GM21515 (cell line): ENCODE results near the gene CHRNB2.
A peak's percentile ranks its signal among the peaks of the same experiment; 100 is the strongest.

ENCODE experiments used
- ATAC-seq: cut with Tn5 transposase; IDR thresholded peaks from one replicate; pipeline ENCODE4 v1.9.1; 2021; ENCODE audit not compliant: unreplicated experiment

Gene CHRNB2

GRCh38 chr1:154609398-154610380 is 42.1 kb downstream of the CHRNB2 start:
- no peak for ATAC-seq

DNA sequence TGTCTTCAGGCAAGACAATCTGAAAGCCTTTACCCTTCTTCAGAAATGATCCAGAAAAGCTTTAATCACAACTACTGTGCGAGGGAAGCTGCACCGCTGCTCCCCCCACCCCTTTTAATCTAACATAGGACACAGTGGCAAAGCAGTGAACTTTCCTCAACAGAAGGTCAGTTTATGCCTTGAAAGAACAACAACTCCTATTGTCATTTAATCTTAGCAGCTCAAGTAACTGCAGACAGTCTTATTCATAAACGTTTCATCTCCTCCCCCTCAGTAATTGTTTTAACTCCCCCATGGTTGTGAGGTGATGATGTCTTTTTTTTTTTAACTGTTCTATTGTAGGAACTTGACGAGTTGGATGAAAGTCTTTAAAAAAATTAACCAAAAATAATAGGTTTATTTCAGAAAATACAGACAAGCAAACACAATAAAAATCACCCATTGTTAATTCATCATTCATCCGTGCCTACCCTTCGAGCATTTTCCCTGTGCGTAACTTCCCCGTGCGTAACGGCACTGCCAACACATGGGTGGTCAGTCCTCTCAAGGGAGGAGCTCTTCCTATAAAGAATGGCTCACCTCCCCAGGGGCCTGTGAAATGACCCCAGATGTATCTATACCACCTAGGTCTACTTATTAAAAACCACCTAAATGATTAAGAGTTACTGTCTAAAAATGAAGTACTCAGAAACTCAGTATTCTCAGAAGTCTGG is 43.7 kb downstream of the CHRNB2 start:
- ATAC-seq = no peak

DNA sequence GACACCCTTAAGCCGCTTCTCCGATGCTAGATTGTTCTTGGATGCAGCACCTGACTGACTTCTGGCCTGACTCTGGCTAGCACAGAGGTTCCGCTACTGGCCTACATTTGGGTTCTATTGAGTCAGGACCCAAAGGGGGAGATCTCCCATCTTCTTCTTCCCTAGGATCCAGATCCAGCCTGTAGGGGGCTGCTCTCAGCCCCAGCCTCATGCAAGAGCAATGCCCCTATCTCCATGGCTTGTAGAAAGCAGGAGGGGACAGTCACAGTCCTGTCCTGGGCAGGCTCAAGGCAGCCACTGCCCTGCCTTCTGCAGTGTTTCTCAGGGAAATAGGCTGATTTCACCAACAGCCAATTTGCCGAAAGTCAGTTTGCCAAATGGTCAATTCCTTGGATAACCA is 46.7 kb downstream of the CHRNB2 start:
- no peak for ATAC-seq

GRCh38 chr1:154614901-154615300 is 47.3 kb downstream of the CHRNB2 start:
- ATAC-seq = no peak

- ATAC-seq = no peak
Measured at GRCh38 chr1:154615411-154615810, 47.8 kb downstream of the CHRNB2 start.

DNA sequence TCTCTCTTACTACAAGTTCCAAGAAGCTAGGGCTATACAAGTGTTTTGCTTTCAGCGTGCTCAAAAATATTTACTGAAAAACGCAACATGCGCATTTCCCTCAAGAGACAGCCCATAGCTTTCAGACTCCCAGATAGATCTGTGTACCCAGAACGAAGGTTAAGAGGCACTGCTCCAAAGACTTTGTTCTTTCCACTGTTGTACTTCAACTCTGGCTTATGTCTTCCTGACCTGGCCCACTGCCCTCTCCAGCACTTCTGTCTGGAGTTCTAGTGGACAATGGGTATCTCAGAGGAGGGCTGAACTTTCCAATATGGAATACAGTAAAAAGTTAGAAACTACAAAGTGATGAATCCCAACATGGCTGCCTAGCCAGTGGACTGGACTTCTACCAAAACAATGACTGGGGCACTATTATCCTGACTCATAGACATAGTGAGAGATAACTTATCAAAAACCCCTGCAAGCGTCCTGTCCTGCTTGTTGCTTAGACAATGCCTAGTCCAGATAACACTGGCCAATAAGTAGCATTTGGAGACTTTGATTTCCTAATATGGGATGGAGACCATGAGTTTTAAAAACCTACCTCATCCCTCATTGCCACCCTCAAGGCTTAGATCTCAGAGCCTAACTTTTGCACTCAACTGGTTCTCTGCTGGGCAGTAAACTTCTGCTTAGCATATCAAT is 49.2 kb downstream of the CHRNB2 start:
- ATAC-seq = no peak

DNA sequence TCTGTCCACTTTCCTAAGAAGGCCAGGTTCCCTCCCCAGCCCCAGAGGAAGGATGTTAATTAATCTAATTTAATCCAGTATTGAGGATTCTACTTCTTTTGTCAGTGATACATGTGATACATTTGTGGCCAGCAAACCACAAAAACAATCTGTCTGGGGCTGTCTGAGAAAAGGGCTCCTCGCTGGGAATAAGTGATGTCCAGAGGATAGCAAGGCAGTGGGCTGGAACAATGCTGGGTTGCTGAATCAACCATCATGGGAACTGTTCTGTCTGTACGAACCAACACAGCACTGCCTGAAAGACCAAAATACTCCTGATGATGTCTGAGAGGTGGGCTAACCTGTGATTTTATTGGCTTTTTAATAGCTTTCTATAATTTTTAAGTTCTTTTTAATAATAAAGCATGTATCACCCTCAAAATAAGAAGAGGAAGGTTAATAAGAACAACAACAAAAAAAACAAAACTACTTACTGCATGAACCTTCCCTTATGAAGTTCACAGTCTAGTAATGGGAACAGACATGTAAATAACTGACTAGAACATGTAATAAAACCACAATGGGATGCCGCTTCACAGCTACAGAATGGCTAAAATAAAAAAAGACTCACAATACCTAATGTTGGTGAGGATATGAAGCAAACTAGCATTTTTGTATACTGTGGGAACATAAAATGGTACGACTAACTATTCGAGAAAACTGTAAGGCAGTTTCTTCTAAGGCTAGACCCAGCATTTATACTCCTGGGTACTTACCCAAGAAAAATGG is 51.8 kb downstream of the CHRNB2 start:
- no peak for ATAC-seq

- no peak for ATAC-seq
Measured at GRCh38 chr1:154620751-154621150, 53.2 kb downstream of the CHRNB2 start.

DNA sequence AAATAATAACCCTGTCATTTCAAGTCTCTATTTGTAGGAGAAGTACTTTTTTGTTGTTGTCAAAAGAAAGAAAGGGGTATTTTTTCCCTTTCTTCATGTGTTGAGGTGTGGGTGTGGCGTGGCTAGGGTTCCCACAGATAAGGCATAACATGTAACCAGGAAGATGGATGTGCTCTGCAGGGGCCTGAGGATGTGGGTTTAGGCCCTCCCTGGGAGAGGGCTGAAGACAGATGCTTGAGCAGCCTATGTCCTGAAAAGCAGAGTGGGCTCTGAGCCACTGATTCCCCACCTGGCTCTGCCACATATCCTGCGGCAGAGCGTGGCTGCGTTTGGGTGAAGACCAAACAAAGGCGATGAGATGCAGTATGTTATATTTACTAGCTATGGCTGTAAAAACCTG is 54.3 kb downstream of the CHRNB2 start:
- ATAC-seq = no peak

DNA sequence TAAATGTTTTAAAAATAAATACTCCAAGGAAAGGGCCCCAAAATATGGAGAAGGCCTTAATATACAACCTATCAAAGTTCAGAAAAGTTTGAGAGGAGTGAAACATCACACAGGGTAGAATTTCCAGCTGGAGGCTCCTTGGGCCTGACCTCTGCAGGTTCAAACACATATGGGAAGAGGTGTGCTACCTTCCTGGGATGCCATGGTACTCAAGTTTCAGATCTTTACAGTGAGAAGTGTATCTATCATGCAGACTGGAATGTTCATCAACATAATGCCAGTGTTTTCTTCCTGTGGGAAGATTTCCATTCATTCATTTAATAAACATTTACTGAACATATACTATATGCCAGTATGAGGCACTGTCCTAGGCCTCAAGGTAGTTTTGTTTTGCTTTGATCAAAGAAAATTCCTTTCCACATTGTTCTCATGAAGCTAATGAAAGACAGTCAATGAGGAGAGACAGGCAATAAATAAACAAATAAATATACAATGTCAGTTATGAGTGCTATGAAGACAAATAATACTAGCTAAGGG is 55.0 kb downstream of the CHRNB2 start:
- no peak for ATAC-seq

DNA sequence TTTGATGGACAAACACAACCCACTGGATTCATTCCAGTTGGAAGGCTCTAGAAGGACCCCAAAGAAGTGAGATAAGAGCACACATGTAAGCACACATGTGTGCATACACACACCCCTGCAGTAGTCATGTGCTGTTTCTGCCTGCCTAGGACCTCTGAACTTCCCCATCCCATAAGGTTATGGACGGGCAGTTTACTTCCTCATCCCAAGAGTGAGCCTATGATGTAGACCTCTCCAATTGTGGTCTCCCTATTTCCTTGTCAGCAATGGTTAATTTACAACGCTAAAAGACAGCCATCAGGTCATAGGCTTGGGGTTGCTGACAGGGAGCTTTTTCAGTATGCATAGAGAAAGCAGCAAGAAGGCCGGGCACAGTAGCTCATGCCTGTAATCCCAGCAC is 55.8 kb downstream of the CHRNB2 start:
- ATAC-seq = no peak

DNA sequence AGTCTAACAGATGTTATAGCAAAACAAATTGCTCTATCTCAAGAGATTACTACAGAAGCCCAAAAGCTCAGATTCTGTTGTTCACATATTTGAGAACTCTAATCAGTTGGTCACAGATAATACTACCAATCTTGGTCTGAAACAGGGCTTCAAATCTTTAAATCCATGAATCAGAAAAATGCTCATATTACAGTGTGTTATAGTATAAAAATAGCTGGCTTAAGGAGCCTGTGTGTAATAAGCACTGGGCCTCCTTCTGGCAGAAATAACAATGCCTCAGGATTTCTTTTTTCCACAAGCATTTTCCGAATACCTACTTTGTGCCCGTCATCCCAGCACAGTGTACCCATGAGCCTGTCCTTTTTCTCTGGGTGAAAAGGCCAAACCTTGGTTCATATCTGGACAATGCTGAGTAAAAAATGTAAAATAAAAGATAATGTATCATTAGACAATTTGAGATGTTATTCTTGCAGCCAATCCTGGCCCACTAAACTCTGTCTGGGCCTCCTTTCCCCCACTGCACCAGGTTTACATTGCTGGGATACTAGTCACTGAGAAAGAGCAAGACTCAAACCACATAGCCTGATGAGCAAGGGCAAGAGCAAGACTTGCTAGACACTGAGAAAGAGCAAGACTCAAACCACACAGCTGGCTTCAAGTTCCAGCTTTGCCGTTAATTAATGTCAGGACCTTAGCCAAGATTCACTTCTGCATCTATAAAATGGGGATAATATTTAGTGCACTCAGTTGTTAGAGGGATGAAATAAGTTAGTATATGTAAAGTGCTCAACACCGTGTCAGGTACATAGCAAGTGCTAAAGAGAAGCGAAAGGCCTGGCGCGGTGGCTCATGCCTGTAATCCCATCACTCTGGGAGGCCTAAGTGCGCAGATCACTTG is 57.4 kb downstream of the CHRNB2 start:
- ATAC-seq = no peak

DNA sequence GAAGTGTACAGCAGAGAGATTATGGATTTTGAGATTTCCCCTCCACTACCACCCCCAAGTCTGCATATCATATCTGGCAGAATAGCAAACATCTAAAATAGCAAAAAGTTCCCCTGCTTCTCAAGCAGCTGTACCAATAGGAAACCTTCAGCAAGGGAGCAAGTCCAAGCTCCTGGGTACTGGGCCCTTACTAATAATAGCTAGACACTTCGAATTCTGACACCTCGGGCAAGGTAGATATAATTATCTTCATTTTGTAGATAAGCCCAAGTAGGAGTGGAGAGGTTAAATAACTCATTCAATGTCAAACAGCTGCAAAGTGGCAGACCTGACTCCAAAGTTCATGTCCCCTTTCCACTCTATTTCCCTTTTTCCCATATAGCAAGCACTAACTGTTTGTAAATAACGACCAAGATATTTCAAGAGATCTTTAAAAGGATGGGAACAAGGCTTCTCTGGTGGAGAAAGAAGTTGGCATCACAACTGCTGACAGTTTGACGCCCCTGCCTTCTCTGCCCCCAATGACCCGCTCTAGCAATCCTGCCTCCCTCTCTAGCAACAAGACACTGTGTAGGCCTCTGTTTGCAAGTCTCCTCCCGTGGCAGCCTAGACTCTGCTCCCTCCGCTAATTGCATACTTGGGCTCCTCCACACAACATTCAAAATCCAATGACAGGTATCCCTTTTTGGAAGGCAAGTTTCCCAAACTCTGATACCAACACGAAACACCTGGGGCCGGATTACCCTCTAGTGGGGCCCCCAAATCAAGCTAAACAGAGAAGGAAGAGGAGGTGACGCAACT is 59.1 kb downstream of the CHRNB2 start:
- peak; percentile 21 for ATAC-seq

DNA sequence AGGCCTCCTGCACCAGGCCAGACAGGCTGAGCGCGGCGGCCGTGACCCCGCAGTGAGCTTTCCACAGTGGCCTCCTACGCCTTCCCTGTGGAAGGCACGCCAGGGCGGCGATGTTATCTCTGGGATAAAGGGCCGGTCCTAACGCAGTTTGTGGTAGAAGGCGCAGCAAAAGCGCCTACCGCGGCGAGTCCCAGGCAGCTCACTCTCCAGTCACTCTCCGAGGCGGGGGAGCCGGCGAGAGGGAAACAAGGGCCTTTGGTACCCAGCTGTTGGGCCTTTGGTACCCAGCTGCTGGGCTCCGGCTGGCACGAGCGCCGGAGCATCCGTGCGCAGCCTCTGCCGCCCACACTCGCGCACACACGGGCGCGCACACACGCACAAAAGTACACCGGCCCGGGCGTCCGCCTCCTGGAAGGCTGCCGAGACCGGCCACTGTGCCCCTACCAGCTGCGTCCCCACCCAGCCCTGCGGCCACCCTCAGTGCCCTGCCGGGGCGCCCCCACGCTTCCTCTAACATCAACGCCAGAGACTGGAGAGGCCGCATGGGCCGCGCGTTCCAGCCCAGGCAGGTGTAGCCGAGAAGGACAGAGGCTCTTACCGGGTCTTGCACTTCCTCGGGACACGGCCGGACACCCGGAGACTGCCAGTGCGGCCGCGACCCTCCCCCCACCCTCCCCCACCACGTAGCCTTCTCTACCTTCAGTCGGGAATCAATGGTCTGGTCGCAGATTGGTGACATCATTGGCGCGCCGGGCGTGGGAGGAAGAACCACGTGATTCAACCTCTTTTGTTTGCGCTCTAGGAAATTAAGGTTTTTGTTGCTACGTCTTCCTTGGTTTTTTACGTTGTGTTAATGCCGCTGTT is 59.9 kb downstream of the CHRNB2 start:
- peak; percentile 60 for ATAC-seq

DNA sequence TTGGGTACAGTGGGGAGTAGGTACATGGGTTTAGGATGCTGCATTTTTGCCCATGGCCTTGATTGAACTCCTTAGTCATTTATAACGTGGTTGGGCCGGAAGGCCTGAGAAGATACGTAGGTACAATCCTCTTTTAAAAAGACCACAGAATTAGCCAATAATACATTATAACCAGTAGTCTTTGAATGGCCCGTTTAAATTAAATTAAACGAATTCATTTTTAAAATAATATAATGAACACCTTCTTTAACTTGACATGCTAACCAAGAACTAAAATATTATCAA is 60.5 kb downstream of the CHRNB2 start:
- ATAC-seq = no peak

DNA sequence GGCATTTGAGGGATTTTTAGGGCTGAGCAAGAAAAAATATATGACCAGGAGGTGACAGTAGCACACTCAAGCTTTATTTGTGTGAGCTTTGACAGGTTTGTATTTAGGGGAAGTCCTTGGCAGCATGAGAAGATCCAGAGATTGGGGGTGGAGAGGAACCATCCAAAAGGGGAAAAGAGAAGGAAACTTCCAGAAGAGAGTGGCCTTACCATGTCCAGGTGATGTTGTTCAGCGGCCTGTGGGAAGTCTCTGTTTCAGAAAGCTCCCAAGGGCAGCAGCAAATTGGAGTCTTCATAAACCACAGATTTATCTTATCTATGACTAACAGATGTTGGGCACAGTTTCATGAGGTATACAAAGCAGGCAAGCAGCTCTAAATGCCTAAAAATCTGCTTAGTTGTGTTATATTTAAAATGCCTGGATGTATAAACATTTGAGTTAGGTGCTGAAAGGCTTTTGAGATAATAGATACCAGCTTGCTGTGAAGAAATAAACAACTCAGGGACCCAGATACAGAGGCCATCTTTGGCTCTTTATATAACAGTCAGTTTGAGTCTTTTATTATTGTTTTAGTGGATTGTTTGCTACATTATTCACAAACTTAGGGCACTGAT is 61.6 kb downstream of the CHRNB2 start:
- ATAC-seq = no peak
